ENCODE results near the gene AEBP2. TPM values are rescaled to one million over a fixed set of nuclear protein-coding genes. Genes with fewer than 3 reads are reported as not detected.

AEBP2 gene
- total RNA-seq, 6 experiments from 2014 or later, result 9.7 to 18.2 (median 13.4) TPM

DNA sequence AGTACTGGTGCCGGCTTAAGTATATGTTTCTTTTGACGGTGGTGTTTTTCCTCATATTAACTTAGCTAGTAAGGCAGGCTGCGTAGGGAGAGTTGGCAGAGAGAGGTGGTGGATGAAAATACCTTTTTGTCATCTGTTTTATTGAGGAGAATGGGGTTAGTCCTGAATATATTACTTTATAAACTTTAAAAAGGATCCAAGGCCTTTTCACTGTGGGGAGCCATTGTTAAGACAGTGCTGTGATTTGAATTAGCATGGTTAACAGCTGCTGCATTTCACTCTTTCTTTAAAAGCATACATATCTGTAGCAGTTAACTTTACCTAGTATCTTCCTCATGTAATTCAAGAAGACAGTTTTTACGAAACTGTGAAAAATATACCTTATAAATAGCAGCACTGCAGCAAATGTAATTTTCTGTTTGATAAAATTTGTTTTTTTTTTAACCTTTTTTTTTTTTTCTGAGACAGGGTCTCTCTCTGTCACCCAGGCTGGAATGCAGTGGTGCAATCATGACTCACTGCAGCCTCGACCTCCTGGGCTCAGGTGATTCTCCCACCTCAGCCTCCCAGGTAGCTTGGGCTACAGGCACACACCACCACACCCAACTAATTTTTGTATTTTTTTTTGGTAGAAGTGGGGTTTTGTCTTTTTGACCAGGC lies 57.1 kb downstream of the AEBP2 start:
- 88% methylated on average over 5 of the region's 5 CpGs for WGBS (ENCODE audit: insufficient coverage, low coverage, low lambda C conversion rate, missing lambda C conversion rate)
- Histone ChIP-seq H3K36me3 (peaks cover 0 to 19% (median 4%) of the 10 kb centered on the region in 4 donors), H3K27ac (no peak overlapping the region), H3K4me1 (no peaks in the 10 kb centered on the region), H3K9me3 (no peaks in the 10 kb centered on the region), H3K27me3 (no peaks in the 10 kb centered on the region), H3K4me3 (no peak overlapping the region)
- DNase-seq (no peak), ATAC-seq (no peak)
- intact Hi-C loops (cut with DNase I), result no loop called here
- TF ChIP-seq, protein P1, sequence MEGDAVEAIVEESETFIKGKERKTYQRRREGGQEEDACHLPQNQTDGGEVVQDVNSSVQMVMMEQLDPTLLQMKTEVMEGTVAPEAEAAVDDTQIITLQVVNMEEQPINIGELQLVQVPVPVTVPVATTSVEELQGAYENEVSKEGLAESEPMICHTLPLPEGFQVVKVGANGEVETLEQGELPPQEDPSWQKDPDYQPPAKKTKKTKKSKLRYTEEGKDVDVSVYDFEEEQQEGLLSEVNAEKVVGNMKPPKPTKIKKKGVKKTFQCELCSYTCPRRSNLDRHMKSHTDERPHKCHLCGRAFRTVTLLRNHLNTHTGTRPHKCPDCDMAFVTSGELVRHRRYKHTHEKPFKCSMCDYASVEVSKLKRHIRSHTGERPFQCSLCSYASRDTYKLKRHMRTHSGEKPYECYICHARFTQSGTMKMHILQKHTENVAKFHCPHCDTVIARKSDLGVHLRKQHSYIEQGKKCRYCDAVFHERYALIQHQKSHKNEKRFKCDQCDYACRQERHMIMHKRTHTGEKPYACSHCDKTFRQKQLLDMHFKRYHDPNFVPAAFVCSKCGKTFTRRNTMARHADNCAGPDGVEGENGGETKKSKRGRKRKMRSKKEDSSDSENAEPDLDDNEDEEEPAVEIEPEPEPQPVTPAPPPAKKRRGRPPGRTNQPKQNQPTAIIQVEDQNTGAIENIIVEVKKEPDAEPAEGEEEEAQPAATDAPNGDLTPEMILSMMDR (IDR thresholded peaks at IDR 0.05), result no peak
- TF ChIP-seq POLR2A (IDR thresholded peaks at IDR 0.05), result no peak

DNA sequence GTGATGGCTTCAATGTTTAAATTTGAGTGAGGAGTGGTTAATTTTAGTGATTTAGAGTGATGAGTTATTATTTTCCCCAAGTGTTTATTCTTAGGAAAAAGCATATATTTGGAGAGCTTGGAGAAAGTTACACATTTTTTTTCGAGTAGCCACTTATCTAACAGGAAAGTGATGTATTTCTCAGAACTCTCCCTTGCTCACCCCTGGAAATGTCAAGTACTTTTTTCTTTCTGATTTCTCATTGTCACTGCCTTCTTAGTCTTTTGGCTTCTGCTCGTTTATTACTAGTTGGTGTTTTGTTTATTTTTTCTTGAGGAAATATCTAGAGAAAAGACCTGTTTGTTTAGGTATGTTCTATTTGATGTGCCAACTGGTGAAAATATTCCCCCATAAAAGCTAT lies 58.8 kb downstream of the AEBP2 start:
- intact Hi-C loops (cut with DNase I), result no loop called here
- ATAC-seq, result no peak
- no peaks in the 10 kb centered on the region for H3K27me3 ChIP-seq
- no peak for DNase-seq
- H3K27ac ChIP-seq, result no peak overlapping the region
- H3K9me3 ChIP-seq, result no peaks in the 10 kb centered on the region
- H3K36me3 ChIP-seq, result peaks cover 0 to 19% (median 4%) of the 10 kb centered on the region in 4 donors
- no peaks in the 10 kb centered on the region for H3K4me1 ChIP-seq
- no peak overlapping the region for H3K4me3 ChIP-seq
- WGBS (ENCODE audit: insufficient coverage, low coverage, low lambda C conversion rate, missing lambda C conversion rate), result 47% methylated on average over 2 of the region's 2 CpGs
- TF ChIP-seq, protein P1 (IDR thresholded peaks at IDR 0.05), result no peak
- TF ChIP-seq POLR2A (IDR thresholded peaks at IDR 0.05), result no peak

DNA sequence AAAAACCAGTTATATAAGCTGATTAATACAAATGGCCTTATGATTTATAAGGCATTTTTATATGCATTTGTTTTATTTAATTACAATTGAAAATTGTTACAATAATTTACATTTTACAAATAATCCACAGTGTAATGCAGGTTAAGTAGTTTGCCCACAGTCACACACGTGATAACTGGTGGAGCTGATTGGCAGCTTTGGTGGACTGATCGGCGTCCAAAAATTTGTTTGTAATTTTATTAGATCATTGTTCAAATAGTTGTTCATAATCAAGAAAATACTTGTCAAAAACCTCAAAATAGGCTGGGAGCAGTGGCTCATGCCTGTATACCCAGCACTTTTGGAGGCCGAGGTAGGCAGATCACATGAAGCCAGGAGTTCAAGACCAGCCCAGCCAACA lies 59.7 kb downstream of the AEBP2 start:
- Histone ChIP-seq H3K27ac (no peak overlapping the region), H3K27me3 (no peaks in the 10 kb centered on the region), H3K4me3 (no peak overlapping the region), H3K36me3 (peaks cover 0 to 18% (median 4%) of the 10 kb centered on the region in 4 donors), H3K9me3 (no peaks in the 10 kb centered on the region), H3K4me1 (no peaks in the 10 kb centered on the region)
- intact Hi-C loops (cut with DNase I), result no loop called here
- ATAC-seq (no peak), DNase-seq (no peak)
- TF ChIP-seq, protein P1 (IDR thresholded peaks at IDR 0.05), result no peak
- no peak for TF ChIP-seq POLR2A (IDR thresholded peaks at IDR 0.05)
- 93% methylated on average over 3 of the region's 4 CpGs for WGBS (ENCODE audit: insufficient coverage, low coverage, low lambda C conversion rate, missing lambda C conversion rate)

DNA sequence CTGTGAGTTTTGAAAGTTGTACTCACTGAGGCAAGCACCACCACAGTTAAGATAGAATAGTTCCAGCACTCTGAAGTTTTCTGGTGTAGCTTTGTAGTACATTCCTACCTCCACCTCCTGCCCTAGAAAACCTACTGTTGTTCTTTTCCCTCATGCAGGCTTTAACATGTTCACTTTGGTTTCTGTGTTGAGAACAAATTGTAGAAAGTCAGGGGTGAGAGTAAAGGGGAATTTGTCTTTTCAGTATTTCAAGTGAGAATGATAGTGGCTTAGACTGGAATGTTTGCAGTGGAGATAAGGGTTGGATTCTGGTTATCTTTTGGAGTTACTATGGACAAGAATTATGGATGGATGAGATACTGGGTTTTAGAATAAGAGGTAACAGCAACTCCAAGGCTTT lies 67.2 kb downstream of the AEBP2 start:
- Histone ChIP-seq H3K4me3 (no peak overlapping the region), H3K4me1 (no peaks in the 10 kb centered on the region), H3K27ac (no peak overlapping the region), H3K36me3 (no peaks in the 10 kb centered on the region), H3K9me3 (no peaks in the 10 kb centered on the region), H3K27me3 (no peaks in the 10 kb centered on the region)
- intact Hi-C loops (cut with DNase I), result no loop called here
- TF ChIP-seq, protein P1 (IDR thresholded peaks at IDR 0.05), result no peak
- no peak for TF ChIP-seq POLR2A (IDR thresholded peaks at IDR 0.05)
- ATAC-seq (no peak), DNase-seq (no peak)
